Heart right ventricle (tissue), 16 donors: ENCODE data around the gene NHLRC4. TPM values are rescaled to one million over a fixed set of nuclear protein-coding genes. Genes with fewer than 3 reads are reported as not detected.

Source experiments
- ATAC-seq, 8 donors: fragments of 200-7000 bp; cut with Tn5 transposase; one replicate each; pipeline ENCODE4 v1.9.1; 2020; ENCODE audit warnings: mild to moderate bottlenecking in 8 of 8, moderate library complexity in 8 of 8, moderate number of reproducible peaks in 1 of 8
- DNase-seq, 2 donors: peaks; one replicate each; pipeline ENCODE4 v3.0.0-alpha.2; 2020
- H3K27ac ChIP-seq, 10 donors: fragments of 200-600 bp; sonication (generic) in 2 of 10; one replicate each; pipeline versions ENCODE4 v1.5.0 to v1.8.0; 2020 to 2022; ENCODE audit warnings: mild to moderate bottlenecking in 3 of 10
- H3K27me3 ChIP-seq, 7 donors: fragments of 200-600 bp; one replicate each; pipeline ENCODE4 v1.8.0; 2021 to 2022; ENCODE audit warnings: mild to moderate bottlenecking in 2 of 7
- H3K36me3 ChIP-seq, 9 donors: fragments of 200-600 bp; sonication (generic) in 1 of 9; one replicate each; pipeline versions ENCODE4 v1.5.0 to v1.8.0; 2020 to 2022; ENCODE audit warnings: mild to moderate bottlenecking in 2 of 9
- H3K4me1 ChIP-seq, 9 donors: fragments of 200-600 bp; sonication (generic) in 1 of 9; one replicate each; pipeline versions ENCODE4 v1.5.0 to v1.8.0; 2020 to 2022; ENCODE audit warnings: mild to moderate bottlenecking in 4 of 9
- H3K4me3 ChIP-seq, 10 donors: fragments of 200-600 bp; sonication (generic) in 2 of 10; one replicate each; pipeline versions ENCODE4 v1.5.0 to v1.8.0; 2020 to 2022; ENCODE audit warnings: mild to moderate bottlenecking in 7 of 10, moderate library complexity in 2 of 10
- H3K9me3 ChIP-seq, 11 donors: fragments of 200-600 bp in 10 of 11; sonication (generic) in 2 of 11; one replicate each; pipeline versions ENCODE4 v1.5.0 to v1.8.0; 2013 to 2022; ENCODE audit warnings: mild to moderate bottlenecking in 2 of 11, control low read depth in 1 of 11, moderate library complexity in 1 of 11
- CTCF ChIP-seq, 9 donors: fragments of 200-600 bp; sonication (generic) in 2 of 9; IDR thresholded peaks; one replicate each; pipeline versions ENCODE4 v1.5.0 to v1.8.0; 2021 to 2022; ENCODE audit warnings: antibody characterized with exemption in 9 of 9, mild to moderate bottlenecking in 5 of 9, moderate library complexity in 1 of 9
- WGBS, 2 donors: extraction: QIAGEN DNeasy Blood & Tissue Kit; methylation state at CpG; one replicate each; pipeline ENCODE4 v1.1.7; 2013; ENCODE audit warnings: inconsistent platforms in 1 of 2; 5-methylcytosine and 5-hydroxymethylcytosine counted together
- intact Hi-C, 10 donors: fragments of 100-400 bp; cut with DNase I; formaldehyde crosslinking; loops; one replicate each; pipeline versions ENCODE4 v1.11.1 to v1.14.2; 2022
- polyA plus RNA-seq, 2 donors: library from polyadenylated mRNA; stranded (reverse); fragments of 200-250 nt; gene quantifications; one replicate each; pipeline ENCODE4 v1.2.3, GENCODE V29; 2013
- total RNA-seq, 10 donors: library from RNA; stranded (reverse); fragmentation: NEBNext Ultra II Directional in 3 of 10; extraction: Animal tissue kit (Norgen Biotek cat#: 25700) in 3 of 10; gene quantifications; one replicate each; pipeline versions ENCODE4 v1.2.1 to v1.2.4, GENCODE V29; 2021 to 2023
- donor health status: Arrhythmogenic right ventricular cardiomyopathy.
- donor health status: ischemic (EF 13 %, LVEDD 7.1; RV severe dilation, severe dysfunction).
- donor health status: healthy with polysubstance abuse.
- donor health status: DM: no; HTN: yes; CAD: no.
- donor health status: DM: no; HTN: no; CAD: no.
- donor health status: ischemic (EF 25% LVEDD 6.9; RV normal size, moderate dysfunction).
- donor health status: ischemic (EF 25% LVEDD 5.7; RV mildly dilated, moderate dysfunction).
- donor health status: healthy.
- donor health status: DM: yes; HTN: yes; CAD: no.
- donor health status: Ischemic cardiomyopathy.
- donor health status: ischemic (EF 35%, LVEDD 5.7; RV mildly dilated, moderate dysfunction).
- donor health status: nonischemic (EF 11% LVEDD 7.7; RV severe dilation, severe dysfunction).
- donor health status: DM: yes; HTN: yes; CAD: no.
- donor health status: PGD.
- donor health status: ischemic (EF 29% LVEDD 5.4; RV normal size, mild dysfunction).
- donor health status: nonischemic (EF 23%, LVEDD 6.1; RV moderate dilation, normal function).

NHLRC4 gene
- total and polyA plus RNA-seq, 12 donors = 0.12 to 0.75 (median 0.54) TPM; not detected in 2

GRCh38 chr16:537415-538335 lies 29.1 kb upstream of the NHLRC4 start:
- ATAC-seq = no peak
- Histone ChIP-seq H3K36me3 (peaks cover 0 to 40% (median 0%) of the 10 kb centered on the region in 9 donors), H3K27me3 (no peaks in the 10 kb centered on the region), H3K9me3 (no peaks in the 10 kb centered on the region), H3K4me3 (no peak overlapping the region), H3K4me1 (peaks cover 0 to 28% (median 12%) of the 10 kb centered on the region in 9 donors), H3K27ac (no peak overlapping the region)
- 96 to 97% methylated on average over 60 of the region's 60 CpGs for WGBS, 2 donors
- DNase-seq = no peak
- intact Hi-C loops = no loop called here
- no peak for TF ChIP-seq CTCF (IDR thresholded peaks at IDR 0.05)

- DNase-seq (no peak), ATAC-seq (no peak)
- H3K27me3 ChIP-seq = no peaks in the 10 kb centered on the region
- TF ChIP-seq CTCF (IDR thresholded peaks at IDR 0.05) = no peak
- H3K36me3 ChIP-seq = peaks cover 0 to 40% (median 0%) of the 10 kb centered on the region in 9 donors
- intact Hi-C loops = no loop called here
- 90 to 91% methylated on average over 34 of the region's 34 CpGs for WGBS, 2 donors
- no peaks in the 10 kb centered on the region for H3K9me3 ChIP-seq
- no peak overlapping the region for H3K4me3 ChIP-seq
- H3K4me1 ChIP-seq = peaks cover 0 to 6% (median 0%) of the 10 kb centered on the region in 9 donors
- H3K27ac ChIP-seq = no peak overlapping the region
Observed at GRCh38 chr16:539901-540530, 26.8 kb upstream of the NHLRC4 start.

DNA sequence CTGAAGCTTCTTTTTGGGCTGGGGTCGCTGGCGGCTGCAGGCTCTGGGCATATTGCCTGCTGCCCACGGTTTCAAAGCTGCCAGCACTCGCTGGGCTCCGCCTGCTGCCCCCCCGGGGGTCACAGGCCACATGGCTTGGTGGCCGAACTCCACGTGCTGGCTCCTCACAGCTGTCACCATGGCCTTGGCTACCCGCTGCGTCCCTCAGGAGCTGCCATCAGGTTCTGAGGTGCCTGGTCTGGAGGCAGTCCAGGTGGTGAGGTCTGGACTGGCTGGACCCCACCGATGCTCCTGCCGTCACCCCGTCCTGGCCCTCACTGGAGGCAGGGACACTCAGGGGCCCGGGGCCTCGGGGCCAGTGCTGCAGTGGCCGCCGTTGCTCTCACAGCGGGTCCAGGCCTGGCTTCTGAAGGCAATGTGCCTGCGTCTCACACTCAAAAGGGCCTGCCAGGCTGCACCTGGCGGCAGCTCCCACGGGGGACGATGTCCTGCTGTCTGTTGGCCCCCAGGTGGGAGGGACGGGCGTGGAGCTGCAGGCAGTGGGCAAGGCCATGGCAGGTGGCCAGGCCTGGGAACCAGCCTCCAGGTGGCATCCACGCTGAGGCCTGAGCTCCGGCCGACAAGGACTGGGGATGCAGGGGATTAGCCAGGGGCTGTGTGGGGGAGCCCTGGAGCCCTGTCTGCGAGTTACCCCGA lies 26.0 kb upstream of the NHLRC4 start:
- Histone ChIP-seq H3K4me1 (no peaks in the 10 kb centered on the region), H3K9me3 (no peaks in the 10 kb centered on the region), H3K27ac (no peak overlapping the region), H3K36me3 (peaks cover 0 to 40% (median 0%) of the 10 kb centered on the region in 9 donors), H3K4me3 (no peak overlapping the region), H3K27me3 (no peaks in the 10 kb centered on the region)
- DNase-seq = no peak
- TF ChIP-seq CTCF (IDR thresholded peaks at IDR 0.05) = no peak
- 87 to 90% methylated on average over 29 of the region's 29 CpGs for WGBS, 2 donors
- intact Hi-C loops = no loop called here
- ATAC-seq = no peak
